Right lung (tissue), 5 donors: ENCODE results near the gene LARP4. TPM values are rescaled to one million over a fixed set of nuclear protein-coding genes. Genes with fewer than 3 reads are reported as not detected.
"Not testable (repeated sequence)": the region's sequence is repeated elsewhere in the genome, so short reads cannot be mapped to it uniquely, and the experiment has no call there.

Experiments
- DNase-seq, 2 donors: peaks; one replicate each; pipeline ENCODE4 v3.0.0-alpha.2; 2013
- polyA plus RNA-seq, 5 donors: library from polyadenylated mRNA; unstranded; fragments of 120-200 nt; gene quantifications; one replicate each; pipeline versions ENCODE4 v1.2.1 to v1.2.3, GENCODE V29; 2013; ENCODE audit warnings: inconsistent platforms in 1 of 5, low replicate concordance in 1 of 5; ENCODE audit not compliant: insufficient read length in 5 of 5, insufficient read depth in 1 of 5

LARP4 gene
- polyA plus RNA-seq, 5 donors: 21.1 to 34.6 (median 30.9) TPM

DNA sequence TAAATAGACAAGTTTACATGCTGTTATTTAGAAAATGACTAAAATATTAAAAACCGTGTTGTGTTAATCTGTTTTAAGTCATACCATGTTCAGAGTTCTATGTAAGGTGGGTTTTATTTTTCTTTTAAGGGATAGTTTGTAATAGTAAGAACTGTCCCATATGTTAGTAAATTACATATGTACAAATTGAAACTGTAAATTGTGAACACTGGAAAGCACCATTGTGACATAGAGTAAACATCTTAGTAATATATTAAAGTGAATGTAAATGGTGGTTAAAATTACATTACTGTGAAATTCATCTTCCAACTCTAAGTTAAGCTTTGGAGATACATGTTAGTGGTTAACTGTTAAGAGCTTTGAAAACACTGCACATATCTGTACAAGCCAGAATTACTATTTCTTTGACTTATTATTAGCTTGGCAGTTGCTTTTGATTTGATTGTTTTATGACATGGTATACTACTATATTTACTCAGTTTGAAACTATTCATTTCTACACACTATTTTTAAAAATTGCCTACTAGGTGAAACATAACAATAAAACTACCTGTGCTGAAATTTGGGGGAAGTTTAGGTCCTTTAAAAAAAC, 76.7 kb downstream of the LARP4 start:
- no peak for DNase-seq

DNA sequence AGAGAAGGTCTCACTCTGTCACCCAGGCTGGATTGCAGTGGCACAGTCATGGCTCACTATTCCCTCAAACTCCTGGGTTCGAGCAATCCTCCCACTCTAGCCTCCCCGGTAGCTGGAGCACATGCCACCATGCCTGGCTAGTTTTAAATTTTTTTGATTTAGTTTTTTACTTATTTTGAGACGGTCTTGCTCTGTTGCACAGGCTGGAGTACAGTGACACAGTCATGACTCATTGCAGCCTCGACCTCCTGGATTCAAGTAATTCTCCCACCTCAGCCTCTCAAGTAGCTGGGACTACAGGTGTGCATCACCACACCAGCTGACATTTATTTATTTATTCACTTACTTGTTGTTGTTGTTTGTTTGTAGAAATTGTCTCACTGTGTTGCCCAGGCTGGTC, 81.9 kb downstream of the LARP4 start:
- DNase-seq: no peak

DNA sequence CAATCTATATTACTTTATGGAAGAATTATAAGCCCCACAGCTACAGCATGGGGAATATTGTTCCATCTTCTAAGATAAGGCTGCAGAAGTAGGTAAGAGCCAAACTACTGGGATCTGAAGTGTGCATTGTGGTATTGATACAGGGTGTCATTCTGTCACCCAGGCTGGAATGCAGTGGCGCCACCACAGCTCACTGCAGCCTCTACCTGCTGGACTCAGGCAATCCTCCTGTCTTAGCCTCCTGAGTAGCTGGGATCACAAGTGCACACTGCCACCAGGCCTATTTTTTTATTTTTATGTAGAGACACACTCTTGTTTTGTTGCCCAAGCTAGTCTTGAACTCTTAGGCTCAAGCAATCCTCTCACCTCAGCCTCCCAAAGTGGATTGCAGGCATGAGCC, 82.8 kb downstream of the LARP4 start:
- DNase-seq: no peak

DNA sequence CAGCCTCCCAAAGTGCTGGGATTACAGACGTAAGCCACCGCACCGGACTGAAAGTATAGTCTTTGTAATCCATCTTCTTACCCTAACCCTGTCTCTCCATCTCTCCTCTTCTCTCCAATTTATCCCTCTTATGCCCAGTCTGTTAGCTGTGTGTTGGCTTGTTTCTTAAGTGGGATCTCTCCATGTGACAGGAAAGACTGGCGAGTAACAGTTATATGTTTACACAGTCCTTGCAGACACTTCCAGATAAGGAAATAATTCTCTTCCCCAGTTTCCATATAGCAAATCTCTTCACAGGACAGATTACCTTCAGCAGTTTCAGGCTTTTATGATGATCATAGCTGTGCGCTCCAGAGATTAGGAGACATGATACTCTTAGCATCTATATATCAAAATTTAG, 88.1 kb downstream of the LARP4 start:
- no peak for DNase-seq

DNA sequence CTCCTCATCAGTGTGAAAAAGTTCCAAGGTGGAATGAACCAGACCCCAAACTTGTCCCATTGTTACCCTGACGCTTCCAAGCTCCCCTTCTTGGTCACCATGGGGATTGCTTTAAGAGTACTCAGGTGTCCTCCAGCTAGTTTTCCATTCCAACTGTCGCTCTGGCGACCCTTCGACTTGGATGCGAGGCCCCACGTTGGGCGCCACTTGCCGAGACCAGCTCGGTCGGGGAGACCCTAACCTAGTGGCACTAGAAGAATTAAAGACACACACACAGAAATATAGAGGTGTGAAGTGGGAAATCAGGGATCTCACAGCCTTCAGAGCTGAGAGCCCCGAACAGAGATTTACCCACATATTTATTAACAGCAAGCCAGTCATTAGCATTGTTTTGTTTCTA, 97.4 kb downstream of the LARP4 start:
- not testable (repeated sequence) for DNase-seq

DNA sequence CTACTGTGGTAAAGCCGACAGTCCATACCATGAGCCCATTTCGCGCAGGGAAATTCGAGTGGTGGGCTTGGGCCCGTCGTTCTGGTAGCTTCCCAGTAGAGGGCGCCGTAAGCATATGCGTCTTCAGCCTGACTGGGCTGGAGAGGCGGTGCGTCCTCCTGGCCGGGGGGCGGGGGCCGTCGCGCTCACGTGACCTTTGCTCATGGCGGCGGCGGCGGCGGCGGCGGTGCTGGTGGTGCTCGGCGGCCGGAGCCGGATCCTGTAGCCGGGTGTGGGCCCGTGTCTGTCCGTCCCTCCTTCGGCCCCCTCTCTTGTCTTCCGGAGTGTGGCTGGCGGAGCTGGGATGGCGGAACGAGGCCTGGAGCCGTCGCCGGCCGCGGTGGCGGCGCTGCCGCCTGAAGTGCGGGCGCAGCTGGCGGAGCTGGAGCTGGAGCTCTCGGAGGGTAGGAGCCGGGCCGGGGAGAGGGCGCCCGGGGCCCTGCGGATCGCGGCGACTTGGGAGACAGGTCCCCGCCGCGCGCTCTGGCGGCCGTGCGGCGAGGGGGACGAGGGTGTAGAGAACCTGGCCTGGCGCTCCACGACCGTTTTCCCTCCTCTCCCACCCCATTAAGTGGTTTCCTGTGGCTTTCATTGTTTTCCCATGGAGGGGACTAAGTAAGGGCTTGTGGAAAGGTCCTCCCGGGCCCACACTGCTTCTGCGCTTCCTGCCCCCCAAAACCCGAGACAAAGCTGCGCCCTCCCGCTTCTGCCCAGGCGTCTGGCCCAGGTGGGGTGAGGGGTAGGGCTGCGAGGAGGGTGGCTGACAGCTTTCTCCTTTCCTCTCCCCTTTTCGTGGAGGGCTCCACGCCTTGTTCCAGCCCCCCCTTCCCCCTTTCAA, 104.4 kb downstream of the LARP4 start, which contains the start of gene DIP2B:
Gene DIP2B (plus strand): TSS at position 188 of the 877 bp plus-strand sequence. CDS start 156 bp downstream, at position 344.
- DNase-seq: peak; percentile 87 to 90

DNA sequence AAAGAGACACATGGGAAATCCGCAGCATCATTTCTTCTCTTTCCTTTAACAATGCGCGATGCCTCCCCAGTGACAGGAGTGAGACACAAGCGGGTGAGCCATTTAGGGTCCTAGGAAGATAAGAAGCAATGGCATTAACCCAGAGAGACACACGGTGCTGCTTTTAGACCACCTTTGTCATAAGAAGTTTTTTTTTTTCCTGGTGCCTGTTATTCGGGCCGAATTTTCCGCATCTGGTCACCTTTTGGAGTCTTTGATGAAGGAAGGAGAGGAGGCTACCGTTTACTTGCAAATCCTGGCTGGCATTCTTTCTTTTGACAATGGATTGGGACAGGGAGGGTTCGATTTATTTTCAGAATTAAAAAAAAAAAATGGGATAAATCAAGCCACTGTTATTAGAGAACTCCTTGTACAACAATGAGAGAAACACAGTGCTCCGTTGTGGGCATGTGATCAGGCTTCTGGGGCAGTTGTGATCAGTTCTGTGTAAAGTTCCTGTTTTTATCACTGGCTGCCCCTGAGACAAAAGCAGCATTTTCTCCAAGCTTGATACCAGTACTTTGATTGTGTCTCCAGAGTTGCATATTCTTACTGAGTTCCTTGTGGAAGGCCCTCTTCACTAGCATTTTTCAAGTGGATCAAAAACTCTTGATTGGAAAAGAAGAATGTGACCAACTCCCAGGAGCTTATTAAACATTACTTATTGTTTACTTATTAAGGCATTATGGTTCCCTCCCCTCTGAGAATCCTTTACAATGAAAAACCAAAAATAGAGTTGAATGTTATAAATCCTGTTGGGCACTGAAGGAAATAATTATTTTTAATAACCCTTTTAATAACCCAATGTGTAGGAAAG, 105.2 kb downstream of the LARP4 start:
- peak in 1 of 2 donors; percentile 21 for DNase-seq

DNA sequence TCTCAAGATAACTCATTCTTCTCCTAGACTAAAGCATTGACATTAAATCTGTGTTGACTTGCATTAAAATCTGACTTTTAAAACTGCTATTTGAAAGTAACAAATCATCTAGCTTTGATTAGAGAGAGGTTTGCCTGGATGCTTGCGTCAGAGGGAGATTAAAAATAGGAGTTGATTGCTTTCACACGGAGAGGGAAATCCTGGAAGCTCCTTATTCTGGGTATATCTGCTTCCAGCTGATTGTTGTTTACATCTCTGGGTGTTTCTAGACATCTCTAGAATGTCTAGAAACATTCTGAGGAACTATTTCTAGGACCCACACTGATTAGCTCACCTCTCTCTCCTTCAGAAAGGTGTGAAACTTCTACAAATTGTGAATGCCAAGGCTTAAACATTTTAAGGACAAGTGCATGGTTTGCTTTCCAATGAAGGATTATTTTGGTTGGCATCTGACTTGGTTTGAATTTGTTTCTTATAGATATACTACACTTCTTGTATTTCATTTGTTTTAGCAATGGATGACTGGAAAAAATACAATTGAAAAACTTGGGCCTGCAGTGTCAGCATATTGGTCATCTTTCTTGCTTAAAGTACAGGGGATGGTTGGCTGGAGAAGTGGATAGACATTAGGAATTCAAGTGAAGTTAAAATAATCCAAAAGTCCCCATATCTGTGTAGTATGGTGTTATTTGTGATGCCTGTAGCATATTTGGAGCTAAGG, 106.2 kb downstream of the LARP4 start:
- peak in 1 of 2 donors; percentile 23 for DNase-seq

DNA sequence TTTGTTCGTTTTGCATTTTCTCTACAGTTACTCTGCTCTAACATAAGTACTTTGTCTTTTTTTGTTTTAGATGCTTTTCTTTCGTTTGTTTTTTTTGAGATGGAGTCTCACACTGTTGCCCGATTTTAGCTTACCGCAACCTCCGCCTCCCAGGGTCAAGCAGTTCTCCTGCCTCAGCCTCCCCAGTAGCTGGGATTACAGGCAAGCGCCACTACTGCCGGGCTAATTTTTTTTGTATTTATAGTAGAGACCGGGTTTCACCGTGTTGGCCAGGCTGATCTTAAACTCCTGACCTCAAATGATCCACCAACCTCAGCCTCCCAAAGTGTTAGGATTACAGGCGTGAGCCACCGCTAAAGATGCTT, 106.8 kb downstream of the LARP4 start:
- no peak for DNase-seq

DNA sequence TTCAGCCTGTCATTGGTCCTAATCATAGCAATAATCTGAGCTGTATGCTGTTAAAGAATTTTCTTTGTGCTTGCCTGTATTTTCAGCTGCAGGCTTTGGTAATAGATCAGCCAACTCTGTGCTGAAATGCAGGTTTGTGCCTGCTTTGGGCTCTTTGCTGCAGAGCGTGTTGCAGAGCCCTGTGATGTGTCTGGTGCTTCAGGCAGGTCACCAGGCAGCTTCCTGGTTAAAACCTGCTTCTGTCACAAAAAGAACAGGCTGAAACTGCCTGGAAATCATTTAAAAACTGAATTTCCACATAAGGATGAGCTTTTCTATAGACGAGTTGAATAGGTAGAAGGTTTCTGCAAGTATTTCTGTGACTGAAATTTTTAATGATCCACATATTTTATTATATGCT, 107.2 kb downstream of the LARP4 start:
- no peak for DNase-seq

DNA sequence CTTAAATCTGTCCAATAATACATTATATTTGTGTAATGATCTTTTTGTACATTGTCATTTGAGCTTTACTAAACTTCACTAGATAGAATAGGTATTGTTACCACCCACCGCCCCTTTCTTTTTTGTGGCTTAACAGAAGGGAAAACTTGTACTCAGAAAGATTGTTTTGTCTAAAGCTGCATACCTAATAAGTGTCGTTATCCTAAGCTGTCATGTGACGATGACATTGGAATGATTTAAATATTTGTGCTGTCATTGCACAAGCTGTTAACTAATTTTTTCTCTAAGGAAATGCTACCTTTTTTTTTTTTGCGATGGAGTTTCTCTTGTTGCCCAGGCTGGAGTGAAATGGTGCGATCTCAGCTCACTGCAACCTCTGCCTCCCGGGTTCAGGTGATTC, 107.7 kb downstream of the LARP4 start:
- DNase-seq: no peak

DNA sequence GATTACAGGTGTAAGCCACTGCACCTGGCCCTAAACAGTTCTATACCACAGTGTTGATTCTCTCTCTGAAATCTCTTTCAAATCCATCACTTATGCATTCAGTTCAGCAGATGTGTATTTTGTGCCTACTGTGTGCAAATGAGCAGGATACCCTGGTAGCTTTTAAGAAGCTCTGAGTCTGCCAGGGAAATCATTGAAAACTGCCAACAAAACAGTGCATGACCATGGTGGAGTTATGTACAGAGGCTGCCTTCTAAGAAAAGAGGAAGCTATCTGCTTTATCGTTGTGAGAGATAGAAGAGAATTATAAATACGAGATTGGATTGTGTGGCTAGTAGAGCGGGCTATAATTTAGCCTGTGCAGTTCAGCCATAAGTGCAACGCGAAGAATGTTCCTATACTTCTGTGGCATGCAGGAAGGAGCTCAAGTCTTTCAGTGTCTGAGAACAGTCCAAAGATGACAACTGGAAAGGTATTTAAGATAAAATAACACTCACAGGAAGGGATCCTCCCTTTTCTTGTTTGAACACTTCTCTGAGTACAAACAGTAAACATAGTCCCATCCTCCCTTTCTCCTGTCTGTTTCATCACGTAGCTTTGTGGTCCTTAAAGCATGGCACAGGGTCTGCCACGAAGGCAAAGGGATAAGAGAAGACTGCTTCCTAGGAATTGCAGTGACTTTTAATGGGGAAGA, 108.4 kb downstream of the LARP4 start:
- no peak for DNase-seq

DNA sequence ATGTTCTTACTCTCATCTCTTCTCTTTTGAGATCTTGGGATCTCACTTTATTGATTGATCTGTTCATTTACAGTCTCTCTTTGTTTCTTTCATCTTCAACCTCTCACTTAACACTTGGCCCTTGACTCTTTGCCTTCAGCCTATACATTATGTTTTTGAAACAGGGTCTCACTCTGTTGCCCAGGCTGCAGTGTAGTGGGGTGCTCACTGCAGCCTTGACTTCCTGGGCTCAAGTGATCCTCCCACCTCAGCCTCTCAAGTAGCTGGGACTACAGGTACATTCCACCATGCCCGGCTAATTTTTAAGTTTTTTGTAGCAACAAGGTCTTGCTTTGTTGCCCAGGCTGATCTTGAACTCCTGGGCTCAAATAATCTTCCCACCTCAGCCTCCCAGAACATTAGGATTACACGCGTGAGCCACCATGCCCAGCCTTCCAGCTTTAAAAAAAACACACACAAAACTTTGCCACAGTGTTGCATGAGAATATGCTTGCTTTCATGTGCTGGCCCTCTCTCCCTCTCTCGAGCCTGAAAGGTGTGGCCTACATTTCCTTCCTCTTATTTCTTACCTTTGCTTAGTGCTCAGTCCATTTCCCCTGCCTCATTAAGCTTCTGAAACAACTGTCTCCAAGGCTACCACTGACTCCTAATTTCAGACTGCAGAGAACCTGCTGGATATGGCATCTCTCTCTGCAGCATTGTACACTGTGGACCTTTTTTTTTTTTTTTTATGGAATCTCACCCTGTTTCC, 114.0 kb downstream of the LARP4 start:
- no peak for DNase-seq

DNA sequence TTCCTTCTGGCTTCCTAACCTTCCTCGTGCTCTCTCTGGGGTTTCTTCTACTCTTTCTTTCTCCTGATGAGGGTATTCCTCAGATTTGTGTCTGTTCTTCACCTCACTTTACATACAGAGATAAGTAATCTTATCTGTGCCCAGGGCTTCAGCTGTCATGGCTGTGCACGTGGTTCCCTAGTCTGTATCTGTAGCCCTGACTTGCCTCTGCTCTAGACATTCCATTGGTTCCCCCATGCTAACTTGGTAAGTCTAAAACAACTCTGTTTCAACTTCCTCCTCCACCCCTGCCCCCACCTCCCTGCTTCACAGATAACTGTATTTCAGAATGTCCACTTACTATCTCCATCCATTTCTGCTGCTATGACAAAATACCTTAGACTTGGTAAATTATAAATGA, 114.9 kb downstream of the LARP4 start:
- no peak for DNase-seq

DNA sequence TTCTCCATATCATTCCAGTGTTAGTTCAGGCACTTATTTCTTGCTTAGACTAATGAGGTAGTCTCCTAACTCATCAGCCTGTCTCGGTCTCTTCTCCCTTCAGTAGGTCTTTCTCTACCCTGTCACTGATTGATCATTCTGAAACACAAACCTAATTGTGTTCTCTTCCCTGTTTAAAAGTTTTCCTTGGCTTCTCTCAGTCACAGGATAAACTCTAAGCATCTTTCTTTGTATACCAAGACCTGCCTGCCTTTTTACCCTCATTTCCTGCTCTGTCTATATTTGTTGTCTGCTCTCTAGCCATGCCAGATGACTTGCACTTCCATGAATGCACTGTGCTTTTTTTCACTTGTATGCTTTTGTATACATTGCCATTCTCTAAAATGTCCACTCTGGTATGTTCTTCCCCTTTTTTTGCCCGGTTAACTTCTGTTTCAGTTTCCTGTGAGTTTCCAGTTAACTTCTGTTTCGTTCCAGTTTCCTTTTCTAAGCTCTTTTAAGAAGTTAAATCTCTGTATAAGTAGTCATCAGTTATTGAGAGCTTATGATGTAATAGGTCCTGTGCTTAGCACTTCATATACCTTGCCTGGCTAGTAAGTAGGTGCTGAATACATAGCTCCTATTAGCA, 116.8 kb downstream of the LARP4 start:
- DNase-seq: no peak

DNA sequence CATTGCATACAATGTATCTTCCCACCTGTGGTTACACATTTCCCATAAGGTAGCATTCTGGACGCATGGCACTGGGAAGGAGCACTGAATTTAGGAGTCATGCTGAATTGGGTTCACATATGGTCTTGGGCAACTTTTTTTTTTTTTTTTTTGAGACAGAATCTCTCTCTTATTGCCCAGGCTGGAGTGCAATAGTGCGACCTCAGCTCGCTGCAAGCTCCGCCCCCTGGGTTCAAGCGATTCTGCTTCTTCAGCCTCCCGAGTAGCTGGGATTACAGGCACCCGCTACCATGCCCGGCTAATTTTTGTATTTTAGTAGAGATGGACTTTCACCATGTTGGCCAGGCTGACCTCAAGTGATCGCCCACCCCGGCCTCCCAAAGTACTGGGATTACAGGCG, 117.4 kb downstream of the LARP4 start:
- DNase-seq: no peak

DNA sequence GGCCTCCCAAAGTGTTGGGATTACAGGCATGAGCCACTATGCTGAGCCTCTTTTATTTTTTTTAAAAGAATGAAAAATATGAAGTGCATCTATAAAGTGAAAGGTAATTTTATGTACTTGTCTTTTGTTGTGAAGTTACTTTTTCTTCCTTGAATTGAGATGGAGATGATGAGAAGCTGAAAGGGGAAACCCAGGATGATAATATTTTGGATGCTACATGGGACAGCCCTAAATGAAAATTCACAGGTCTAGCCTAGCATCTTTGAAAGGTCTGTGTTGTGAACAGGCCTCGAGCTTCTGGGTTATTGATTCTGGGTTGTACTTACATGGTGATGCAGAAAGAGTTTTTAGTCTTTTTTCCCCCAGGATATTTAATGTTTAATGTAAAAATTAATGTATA, 118.7 kb downstream of the LARP4 start:
- DNase-seq: no peak

DNA sequence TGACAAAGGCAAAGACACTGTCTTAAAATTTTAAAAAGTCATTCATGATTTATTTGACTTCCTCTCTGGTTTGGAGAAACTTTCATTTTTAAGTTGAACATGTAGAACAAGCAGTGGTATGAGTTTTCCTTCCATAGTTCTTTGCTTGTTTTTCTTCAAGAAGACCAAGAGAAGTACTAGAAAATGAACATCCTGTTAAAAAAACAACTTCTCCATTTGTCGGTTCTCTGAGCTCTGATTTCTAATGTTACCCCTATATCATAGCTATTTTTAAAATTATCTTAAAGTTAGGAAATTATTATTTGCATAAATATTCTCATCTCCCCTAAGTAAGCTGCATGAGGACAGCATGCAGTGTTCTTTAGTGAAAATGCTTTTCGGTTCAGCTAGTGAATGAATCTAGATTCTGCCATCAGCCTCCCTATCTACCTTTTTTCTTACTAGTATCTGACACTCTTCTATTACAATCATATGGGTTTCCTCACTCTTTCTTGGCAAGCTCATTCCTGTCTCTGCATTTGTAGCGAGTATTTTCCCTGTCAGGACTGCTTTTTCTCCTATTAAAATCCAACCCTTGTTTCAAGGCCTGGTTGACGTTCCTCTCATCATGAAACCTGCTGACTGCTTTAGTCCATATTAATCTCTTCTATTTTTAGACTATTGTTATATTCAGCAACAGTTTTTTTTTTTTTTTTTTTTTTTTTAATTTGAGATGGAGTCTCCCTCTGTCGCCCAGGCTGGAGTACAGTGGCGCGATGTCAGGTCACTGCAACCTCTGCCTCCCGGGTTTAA, 119.9 kb downstream of the LARP4 start:
- DNase-seq: peak in 1 of 2 donors; percentile 23

DNA sequence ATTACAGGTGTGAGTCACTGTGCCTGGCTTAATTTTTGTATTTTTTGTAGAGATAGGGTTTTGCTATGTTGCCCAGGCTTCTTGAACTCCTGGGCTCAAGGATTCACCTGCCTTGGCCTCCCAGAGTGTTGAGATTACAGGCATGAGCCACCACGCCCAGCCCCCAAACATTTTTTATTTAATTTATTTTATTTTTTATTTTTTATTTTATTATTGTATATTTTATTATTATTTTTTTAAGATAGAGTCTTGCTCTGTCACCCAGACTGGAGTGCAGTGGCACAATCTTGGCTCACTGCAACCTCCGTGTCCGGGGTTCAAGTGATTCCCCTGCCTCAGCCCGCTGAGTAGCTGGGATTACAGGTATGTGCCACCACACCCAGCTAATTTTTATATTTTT, 121.1 kb downstream of the LARP4 start:
- DNase-seq: not testable (repeated sequence)
